GM19025 (cell line): ENCODE results near the gene RHOJ.
A peak's percentile ranks its signal among the peaks of the same experiment; 100 is the strongest.
"Not testable (repeated sequence)": the region's sequence is repeated elsewhere in the genome, so short reads cannot be mapped to it uniquely, and the experiment has no call there.

ENCODE experiments used
- ATAC-seq: cut with Tn5 transposase; IDR thresholded peaks from one replicate; pipeline ENCODE4 v1.9.1; 2021; ENCODE audit warnings: mild to moderate bottlenecking, low read depth, moderate library complexity; ENCODE audit not compliant: unreplicated experiment

RHOJ gene

GRCh38 chr14:63290741-63291430 lies 86.6 kb downstream of the RHOJ start:
- no peak for ATAC-seq

GRCh38 chr14:63292805-63293204 lies 88.6 kb downstream of the RHOJ start:
- no peak for ATAC-seq

- peak; percentile 58 for ATAC-seq
Observed at GRCh38 chr14:63295231-63295685, 91.0 kb downstream of the RHOJ start.

GRCh38 chr14:63296060-63296563 lies 91.9 kb downstream of the RHOJ start:
- ATAC-seq = peak; percentile 52

- ATAC-seq = no peak
Observed at GRCh38 chr14:63297372-63298063, 93.3 kb downstream of the RHOJ start.

- no peak for ATAC-seq
Observed at GRCh38 chr14:63299351-63300110, 95.3 kb downstream of the RHOJ start.

- ATAC-seq = no peak
Observed at GRCh38 chr14:63300854-63301253, 96.6 kb downstream of the RHOJ start.

GRCh38 chr14:63301891-63302534 lies 97.8 kb downstream of the RHOJ start:
- ATAC-seq = no peak

GRCh38 chr14:63304429-63304828 lies 100.2 kb downstream of the RHOJ start:
- ATAC-seq = not testable (repeated sequence)

- no peak for ATAC-seq
Observed at GRCh38 chr14:63308723-63309317, 104.6 kb downstream of the RHOJ start.

- ATAC-seq = no peak
Observed at GRCh38 chr14:63318835-63319234, 114.6 kb downstream of the RHOJ start, which contains the start of gene GPHB5. Gene GPHB5, minus strand, starts transcription at chr14:63318935. Its CDS starts 1,086 bp downstream, at chr14:63317849.

GRCh38 chr14:63322472-63322871 lies 118.2 kb downstream of the RHOJ start:
- no peak for ATAC-seq

- ATAC-seq = no peak
Observed at GRCh38 chr14:63322897-63323573, 118.8 kb downstream of the RHOJ start.

- no peak for ATAC-seq
Observed at GRCh38 chr14:63326840-63327239, 122.6 kb downstream of the RHOJ start.

- ATAC-seq = no peak
Observed at GRCh38 chr14:63328787-63329737, 124.8 kb downstream of the RHOJ start.

GRCh38 chr14:63342371-63342770 lies 138.1 kb downstream of the RHOJ start:
- ATAC-seq = no peak
